ENCODE data around the gene METTL26. TPM values are rescaled to one million over a fixed set of nuclear protein-coding genes. Genes with fewer than 3 reads are reported as not detected.

The METTL26 gene
- total and polyA plus RNA-seq, 9 of the 15 experiments (the other 6 are each of a cell fraction or from before 2014, with no cell fraction given) = 7.3 to 262 (median 80.9) TPM

GRCh38 chr16:590188-590814 is 45.8 kb downstream of the METTL26 start (continued):
- peak; percentile 70; the same call in 1 of the 2 replicates for TF ChIP-seq E2F3 (CRISPR knock-in tag; IDR thresholded peaks at IDR 0.05)
- TF ChIP-seq KDM5B (IDR thresholded peaks at IDR 0.05; ENCODE audit: insufficient replicate concordance, low read depth, low read length) = peak; percentile 46
- TF ChIP-seq ATF3 (IDR thresholded peaks at IDR 0.05) = no peak
- TF ChIP-seq ATF3 (CRISPR knock-in tag; conservative IDR thresholded peaks at IDR 0.05) = no peak
- 0 out of 2 replicates have a peak, but pooled peaks have one; percentile 43 for TF ChIP-seq THAP12 (CRISPR knock-in tag; IDR thresholded peaks at IDR 0.05)
- TF ChIP-seq U2AF1 (optimal IDR thresholded peaks at IDR 0.05; ENCODE audit: low read depth, low read length) = peak; percentile 22
- TF ChIP-seq, protein P1, sequence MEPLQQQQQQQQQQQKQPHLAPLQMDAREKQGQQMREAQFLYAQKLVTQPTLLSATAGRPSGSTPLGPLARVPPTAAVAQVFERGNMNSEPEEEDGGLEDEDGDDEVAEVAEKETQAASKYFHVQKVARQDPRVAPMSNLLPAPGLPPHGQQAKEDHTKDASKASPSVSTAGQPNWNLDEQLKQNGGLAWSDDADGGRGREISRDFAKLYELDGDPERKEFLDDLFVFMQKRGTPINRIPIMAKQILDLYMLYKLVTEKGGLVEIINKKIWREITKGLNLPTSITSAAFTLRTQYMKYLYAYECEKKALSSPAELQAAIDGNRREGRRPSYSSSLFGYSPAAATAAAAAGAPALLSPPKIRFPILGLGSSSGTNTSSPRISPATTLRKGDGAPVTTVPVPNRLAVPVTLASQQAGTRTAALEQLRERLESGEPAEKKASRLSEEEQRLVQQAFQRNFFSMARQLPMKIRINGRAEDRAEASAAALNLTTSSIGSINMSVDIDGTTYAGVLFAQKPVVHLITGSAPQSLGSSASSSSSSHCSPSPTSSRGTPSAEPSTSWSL (CRISPR knock-in tag; IDR thresholded peaks at IDR 0.05; ENCODE audit: borderline replicate concordance) = peak; percentile 8; the same call in 1 of the 2 replicates
- TF ChIP-seq HDAC8 (tag; IDR thresholded peaks at IDR 0.05) = 0 out of 2 replicates have a peak, but pooled peaks have one; percentile 24
- 0 out of 2 replicates have a peak, but pooled peaks have one; percentile 43 for TF ChIP-seq DMBX1 (CRISPR knock-in tag; IDR thresholded peaks at IDR 0.05; ENCODE audit: borderline replicate concordance)
- TF ChIP-seq ESRRA (IDR thresholded peaks at IDR 0.05; ENCODE audit: borderline replicate concordance, low read depth) = no peak
- TF ChIP-seq, protein P2, sequence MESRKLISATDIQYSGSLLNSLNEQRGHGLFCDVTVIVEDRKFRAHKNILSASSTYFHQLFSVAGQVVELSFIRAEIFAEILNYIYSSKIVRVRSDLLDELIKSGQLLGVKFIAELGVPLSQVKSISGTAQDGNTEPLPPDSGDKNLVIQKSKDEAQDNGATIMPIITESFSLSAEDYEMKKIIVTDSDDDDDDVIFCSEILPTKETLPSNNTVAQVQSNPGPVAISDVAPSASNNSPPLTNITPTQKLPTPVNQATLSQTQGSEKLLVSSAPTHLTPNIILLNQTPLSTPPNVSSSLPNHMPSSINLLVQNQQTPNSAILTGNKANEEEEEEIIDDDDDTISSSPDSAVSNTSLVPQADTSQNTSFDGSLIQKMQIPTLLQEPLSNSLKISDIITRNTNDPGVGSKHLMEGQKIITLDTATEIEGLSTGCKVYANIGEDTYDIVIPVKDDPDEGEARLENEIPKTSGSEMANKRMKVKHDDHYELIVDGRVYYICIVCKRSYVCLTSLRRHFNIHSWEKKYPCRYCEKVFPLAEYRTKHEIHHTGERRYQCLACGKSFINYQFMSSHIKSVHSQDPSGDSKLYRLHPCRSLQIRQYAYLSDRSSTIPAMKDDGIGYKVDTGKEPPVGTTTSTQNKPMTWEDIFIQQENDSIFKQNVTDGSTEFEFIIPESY (CRISPR knock-in tag; IDR thresholded peaks at IDR 0.05) = 0 out of 2 replicates have a peak, but pooled peaks have one; percentile 19
- peak; percentile 55 for TF ChIP-seq SMAD4 (CRISPR knock-in tag; conservative IDR thresholded peaks at IDR 0.05)
- no peak for TF ChIP-seq RBM14 (IDR thresholded peaks at IDR 0.05; ENCODE audit: borderline replicate concordance, insufficient read depth, low read depth, low read length)
- peak; percentile 23; the same call in 1 of the 2 replicates for TF ChIP-seq ETS1 (conservative IDR thresholded peaks at IDR 0.05; ENCODE audit: control insufficient read depth, low read depth, low read length)
- TF ChIP-seq, protein P3, sequence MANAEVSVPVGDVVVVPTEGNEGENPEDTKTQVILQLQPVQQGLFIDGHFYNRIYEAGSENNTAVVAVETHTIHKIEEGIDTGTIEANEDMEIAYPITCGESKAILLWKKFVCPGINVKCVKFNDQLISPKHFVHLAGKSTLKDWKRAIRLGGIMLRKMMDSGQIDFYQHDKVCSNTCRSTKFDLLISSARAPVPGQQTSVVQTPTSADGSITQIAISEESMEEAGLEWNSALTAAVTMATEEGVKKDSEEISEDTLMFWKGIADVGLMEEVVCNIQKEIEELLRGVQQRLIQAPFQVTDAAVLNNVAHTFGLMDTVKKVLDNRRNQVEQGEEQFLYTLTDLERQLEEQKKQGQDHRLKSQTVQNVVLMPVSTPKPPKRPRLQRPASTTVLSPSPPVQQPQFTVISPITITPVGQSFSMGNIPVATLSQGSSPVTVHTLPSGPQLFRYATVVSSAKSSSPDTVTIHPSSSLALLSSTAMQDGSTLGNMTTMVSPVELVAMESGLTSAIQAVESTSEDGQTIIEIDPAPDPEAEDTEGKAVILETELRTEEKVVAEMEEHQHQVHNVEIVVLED (CRISPR knock-in tag; IDR thresholded peaks at IDR 0.05) = 0 out of 2 replicates have a peak, but pooled peaks have one; percentile 3
